Fibroblast of lung (primary cell): Measurements from ENCODE around the gene ZNF836. TPM values are rescaled to one million over a fixed set of nuclear protein-coding genes. Genes with fewer than 3 reads are reported as not detected.

ENCODE experiments used
- DNase-seq, 2 donors: peaks; one replicate each; pipeline versions ENCODE4 v3.0.0 to v3.0.0-alpha.2; 2010; ENCODE audit warnings: low read depth in 2 of 2
- H2AFZ ChIP-seq: 2 replicates; pipeline ENCODE4 v1.5.1; 2012; ENCODE audit warnings: low read length, control low read depth, inconsistent platforms
- H3K27ac ChIP-seq: 2 replicates; pipeline ENCODE4 v1.5.1; 2011; ENCODE audit warnings: low read length, control low read depth; ENCODE audit not compliant: insufficient read depth
- H3K27me3 ChIP-seq: 2 replicates; pipeline ENCODE4 v1.5.1; 2011; ENCODE audit warnings: mild to moderate bottlenecking, low read length; ENCODE audit not compliant: control insufficient read depth, insufficient read depth
- H3K36me3 ChIP-seq: 2 replicates; pipeline ENCODE4 v1.5.1; 2011; ENCODE audit warnings: low read length; ENCODE audit not compliant: control insufficient read depth, insufficient read depth
- H3K4me1 ChIP-seq: 2 replicates; pipeline ENCODE4 v1.5.1; 2011; ENCODE audit warnings: low read length; ENCODE audit not compliant: control insufficient read depth, insufficient read depth; ENCODE audit errors: extremely low read depth
- H3K4me2 ChIP-seq: 2 replicates; pipeline ENCODE4 v1.5.1; 2011; ENCODE audit warnings: low read length, control low read depth; ENCODE audit not compliant: insufficient read depth; ENCODE audit errors: extremely low read depth
- H3K4me3 ChIP-seq, 4 experiments: fragments of 200-600 bp in 1 of 4; sonication (generic) in 1 of 4; replicated peaks in 1 of 4; 2 replicates each; pipeline ENCODE4 v1.5.1; 2011 to 2016; ENCODE audit warnings: low read length in 4 of 4, low read depth in 3 of 4, mild to moderate bottlenecking in 3 of 4, control low read depth in 2 of 4, inconsistent platforms in 1 of 4, mixed read lengths in 1 of 4; ENCODE audit not compliant: insufficient read depth in 1 of 4; ENCODE audit errors: control extremely low read depth in 1 of 4
- H3K79me2 ChIP-seq: 2 replicates; pipeline ENCODE4 v1.5.1; 2012; ENCODE audit warnings: mild to moderate bottlenecking, low read length, inconsistent platforms; ENCODE audit not compliant: control insufficient read depth, insufficient read depth
- H3K9ac ChIP-seq: 2 replicates; pipeline ENCODE4 v1.5.1; 2011; ENCODE audit warnings: mild to moderate bottlenecking, low read length, control low read depth; ENCODE audit not compliant: insufficient read depth
- H3K9me3 ChIP-seq: 2 replicates; pipeline ENCODE4 v1.5.1; 2012; ENCODE audit warnings: low read depth, low read length; ENCODE audit not compliant: control insufficient read depth, insufficient read depth
- H4K20me1 ChIP-seq: 2 replicates; pipeline ENCODE4 v1.5.1; 2011; ENCODE audit warnings: low read length; ENCODE audit not compliant: control insufficient read depth, insufficient read depth; ENCODE audit errors: extremely low read depth
- EZH2 ChIP-seq: IDR thresholded peaks from 2 replicates; pipeline ENCODE4 v1.5.1; 2012; ENCODE audit warnings: low read length, control low read depth, mild to moderate bottlenecking; ENCODE audit errors: missing control alignments
- polyA plus RNA-seq, 2 donors: library from polyadenylated mRNA; depleted of rRNA in 1 of 2; stranded (reverse) in 1 of 2; unstranded in 1 of 2; fragments of >200 nt; gene quantifications; 2 replicates each; pipeline ENCODE4 v1.2.1, GENCODE V29; 2011 to 2012; ENCODE audit warnings: missing spikeins in 1 of 2
- total RNA-seq: library from RNA; depleted of rRNA; stranded (reverse); fragments of >200 nt; gene quantifications from 2 replicates; pipeline ENCODE4 v1.2.1, GENCODE V29; 2014
- TF ChIP-seq, protein P1 (sequence below), 2 donors: IDR thresholded peaks in 1 of 2; conservative IDR thresholded peaks in 1 of 2; 1 replicate in 1 of 2; 2 replicates in 1 of 2; pipeline ENCODE4 v1.5.1; 2011 to 2012; ENCODE audit warnings: low read length in 2 of 2, control low read depth in 1 of 2, inconsistent platforms in 1 of 2, low read depth in 1 of 2, mild to moderate bottlenecking in 1 of 2

ZNF836 gene
- total and polyA plus RNA-seq, 2 donors (not counting 1 experiment from before 2014, with no cell fraction given), result 5.9 to 13.2 TPM

GRCh38 chr19:52115526-52116053 lies 55.8 kb downstream of the ZNF836 start:
- H3K9me3 ChIP-seq, result peaks cover 14% of the 10 kb centered on the region
- no peak overlapping the region for H3K4me2 ChIP-seq
- H3K36me3 ChIP-seq, result peaks cover 1% of the 10 kb centered on the region

GRCh38 chr19:52114691-52115090 lies 56.7 kb downstream of the ZNF836 start:
- Histone ChIP-seq H3K9ac (no peak overlapping the region), H3K36me3 (peaks cover 1% of the 10 kb centered on the region), H2AFZ (no peak overlapping the region), H3K4me1 (no peaks in the 10 kb centered on the region), H3K4me3 (no peak overlapping the region), H3K27ac (no peak overlapping the region), H3K27me3 (no peaks in the 10 kb centered on the region), H3K79me2 (no peaks in the 10 kb centered on the region), H3K4me2 (no peak overlapping the region), H3K9me3 (peaks cover 14% of the 10 kb centered on the region), H4K20me1 (no peaks in the 10 kb centered on the region)
- no peak for DNase-seq
- no peak for TF ChIP-seq EZH2
- TF ChIP-seq, protein P1, sequence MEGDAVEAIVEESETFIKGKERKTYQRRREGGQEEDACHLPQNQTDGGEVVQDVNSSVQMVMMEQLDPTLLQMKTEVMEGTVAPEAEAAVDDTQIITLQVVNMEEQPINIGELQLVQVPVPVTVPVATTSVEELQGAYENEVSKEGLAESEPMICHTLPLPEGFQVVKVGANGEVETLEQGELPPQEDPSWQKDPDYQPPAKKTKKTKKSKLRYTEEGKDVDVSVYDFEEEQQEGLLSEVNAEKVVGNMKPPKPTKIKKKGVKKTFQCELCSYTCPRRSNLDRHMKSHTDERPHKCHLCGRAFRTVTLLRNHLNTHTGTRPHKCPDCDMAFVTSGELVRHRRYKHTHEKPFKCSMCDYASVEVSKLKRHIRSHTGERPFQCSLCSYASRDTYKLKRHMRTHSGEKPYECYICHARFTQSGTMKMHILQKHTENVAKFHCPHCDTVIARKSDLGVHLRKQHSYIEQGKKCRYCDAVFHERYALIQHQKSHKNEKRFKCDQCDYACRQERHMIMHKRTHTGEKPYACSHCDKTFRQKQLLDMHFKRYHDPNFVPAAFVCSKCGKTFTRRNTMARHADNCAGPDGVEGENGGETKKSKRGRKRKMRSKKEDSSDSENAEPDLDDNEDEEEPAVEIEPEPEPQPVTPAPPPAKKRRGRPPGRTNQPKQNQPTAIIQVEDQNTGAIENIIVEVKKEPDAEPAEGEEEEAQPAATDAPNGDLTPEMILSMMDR (conservative IDR thresholded peaks at IDR 0.05 in 1 of 2, IDR thresholded peaks at IDR 0.05 in 1 of 2; ENCODE audit: low read depth in 1 of 2, low read length in 2 of 2), result no peak

More at GRCh38 chr19:52115526-52116053, 55.8 kb downstream of the ZNF836 start:
- H3K79me2 ChIP-seq, result no peaks in the 10 kb centered on the region
- H3K27ac ChIP-seq, result no peak overlapping the region
- H4K20me1 ChIP-seq, result no peaks in the 10 kb centered on the region
- no peak for DNase-seq
- no peak overlapping the region for H3K4me3 ChIP-seq
- no peak overlapping the region for H3K9ac ChIP-seq
- TF ChIP-seq, protein P1 (conservative IDR thresholded peaks at IDR 0.05 in 1 of 2, IDR thresholded peaks at IDR 0.05 in 1 of 2; ENCODE audit: low read depth in 1 of 2, low read length in 2 of 2), result no peak
- TF ChIP-seq EZH2, result no peak
- H3K4me1 ChIP-seq, result no peaks in the 10 kb centered on the region
- no peaks in the 10 kb centered on the region for H3K27me3 ChIP-seq
- no peak overlapping the region for H2AFZ ChIP-seq

DNA sequence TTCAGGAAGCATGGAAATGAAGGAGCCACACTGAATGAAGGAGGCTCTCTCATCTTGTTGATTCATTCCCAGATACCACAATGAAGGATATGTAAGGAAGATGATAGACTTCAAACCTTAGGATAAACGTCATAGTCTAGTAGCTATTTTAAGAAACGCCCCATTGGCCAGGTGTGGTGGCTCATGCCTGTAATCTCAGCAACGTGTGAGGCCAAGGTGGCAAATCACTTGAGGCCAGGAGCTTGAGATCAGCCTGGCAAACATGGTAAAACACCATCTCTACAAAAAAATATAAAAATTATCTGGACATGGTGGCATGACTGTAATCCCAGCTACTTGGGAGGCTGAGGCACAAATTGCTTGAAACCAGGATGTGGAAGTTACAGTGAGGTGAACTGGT lies 58.8 kb downstream of the ZNF836 start:
- H3K9me3 ChIP-seq, result peaks cover 12% of the 10 kb centered on the region
- H3K79me2 ChIP-seq, result no peaks in the 10 kb centered on the region
- H3K27ac ChIP-seq, result no peak overlapping the region
- no peaks in the 10 kb centered on the region for H3K27me3 ChIP-seq
- no peaks in the 10 kb centered on the region for H3K4me1 ChIP-seq
- H3K36me3 ChIP-seq, result peaks cover 1% of the 10 kb centered on the region
- TF ChIP-seq, protein P1 (conservative IDR thresholded peaks at IDR 0.05 in 1 of 2, IDR thresholded peaks at IDR 0.05 in 1 of 2; ENCODE audit: low read depth in 1 of 2, low read length in 2 of 2), result no peak
- no peak for TF ChIP-seq EZH2
- DNase-seq, result no peak
- no peak overlapping the region for H3K4me3 ChIP-seq
- no peaks in the 10 kb centered on the region for H4K20me1 ChIP-seq
- no peak overlapping the region for H3K9ac ChIP-seq
- no peak overlapping the region for H2AFZ ChIP-seq
- H3K4me2 ChIP-seq, result no peak overlapping the region
